HG02571 (cell line): Measurements from ENCODE around the gene PLEKHM1.
A peak's percentile ranks its signal among the peaks of the same experiment; 100 is the strongest.
"Not testable (repeated sequence)": the region's sequence is repeated elsewhere in the genome, so short reads cannot be mapped to it uniquely, and the experiment has no call there.

ENCODE experiments used
- ATAC-seq: cut with Tn5 transposase; IDR thresholded peaks from one replicate; pipeline ENCODE4 v1.9.1; 2021; ENCODE audit warnings: mild to moderate bottlenecking, moderate library complexity; ENCODE audit not compliant: unreplicated experiment

The PLEKHM1 gene

GRCh38 chr17:45490615-45491433 is at the start of gene PLEKHM1:
PLEKHM1 (minus strand) TSS chr17:45490721; CDS start chr17:45482484, 8,237 bp downstream.
- ATAC-seq, result peak; percentile 90

GRCh38 chr17:45538168-45538567 is 47.6 kb upstream of the PLEKHM1 start:
- ATAC-seq, result not testable (repeated sequence)

- ATAC-seq, result not testable (repeated sequence)
Observed at GRCh38 chr17:45506072-45506471, 15.6 kb upstream of the PLEKHM1 start.

- not testable (repeated sequence) for ATAC-seq
Observed at GRCh38 chr17:45505183-45505582, 14.7 kb upstream of the PLEKHM1 start.

DNA sequence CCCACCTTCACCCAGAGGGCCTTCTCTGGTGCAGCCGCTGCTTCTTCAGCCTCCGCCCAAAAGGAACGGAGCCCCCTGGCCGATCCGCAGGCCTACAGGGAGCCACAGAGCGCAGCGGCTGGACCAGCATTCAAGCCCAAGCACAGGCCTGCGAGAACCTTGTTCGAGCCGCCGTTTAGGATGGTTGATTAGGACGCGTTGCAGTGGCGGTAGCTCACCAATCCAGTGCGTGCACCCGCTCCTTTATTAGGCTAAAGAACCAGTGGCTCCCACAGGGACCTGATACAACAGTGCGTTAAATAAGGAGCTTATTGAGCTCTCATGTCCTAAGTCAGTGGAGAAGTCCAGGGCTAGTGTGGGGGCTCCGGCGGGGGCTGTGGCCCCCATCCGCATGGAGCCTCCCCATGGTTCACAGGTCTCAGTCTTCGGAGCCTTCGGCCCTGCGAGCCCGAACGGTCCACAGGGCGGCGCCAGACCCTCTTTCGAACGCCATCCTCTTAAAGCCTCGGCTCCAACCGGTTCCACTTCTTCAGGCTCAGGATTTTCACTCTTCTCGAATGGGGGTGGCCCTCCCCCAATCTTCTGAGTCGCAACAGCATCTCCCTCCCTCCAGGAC is 10.7 kb upstream of the PLEKHM1 start:
- ATAC-seq, result not testable (repeated sequence)

DNA sequence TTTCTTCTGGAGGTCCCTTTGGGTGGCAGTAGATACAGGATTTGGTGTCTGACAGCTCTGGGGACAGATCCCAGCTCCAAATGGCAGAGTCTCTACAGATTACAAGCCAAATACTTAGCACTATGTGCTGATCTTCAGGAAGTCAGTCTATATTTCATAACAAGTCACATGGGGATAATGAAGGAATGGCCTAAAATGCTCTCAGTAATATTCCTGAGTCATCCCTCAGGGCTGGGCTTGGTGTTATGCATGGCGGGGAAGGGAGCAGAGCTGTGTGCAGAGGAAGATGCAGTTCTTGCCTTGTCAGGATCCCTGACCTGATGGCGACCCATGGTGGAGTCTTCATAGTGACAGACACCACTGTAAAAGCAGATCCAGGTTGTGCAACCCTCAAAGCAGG is 10.0 kb upstream of the PLEKHM1 start:
- ATAC-seq, result not testable (repeated sequence)

- ATAC-seq, result not testable (repeated sequence)
Observed at GRCh38 chr17:45499208-45499607, 8.7 kb upstream of the PLEKHM1 start.

DNA sequence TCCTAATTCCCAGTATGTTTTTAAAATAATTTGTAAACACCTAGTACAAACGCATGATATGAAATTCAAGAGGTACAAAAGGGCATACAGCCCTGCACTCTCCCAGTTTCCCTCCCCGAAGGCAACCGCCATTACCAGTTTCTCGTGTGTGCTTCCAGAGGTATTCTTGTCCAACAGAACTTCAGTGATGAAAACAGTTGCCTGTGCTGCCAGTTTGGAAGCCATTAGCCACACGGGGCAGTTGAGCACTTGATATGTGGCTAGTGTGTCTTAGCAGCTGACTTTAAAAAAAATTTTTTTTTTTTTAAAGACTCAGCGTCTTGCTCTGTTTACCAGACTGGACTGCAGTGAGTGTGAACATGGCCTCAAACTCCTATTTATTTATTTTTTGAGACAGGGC is 7.9 kb upstream of the PLEKHM1 start:
- ATAC-seq, result not testable (repeated sequence)

DNA sequence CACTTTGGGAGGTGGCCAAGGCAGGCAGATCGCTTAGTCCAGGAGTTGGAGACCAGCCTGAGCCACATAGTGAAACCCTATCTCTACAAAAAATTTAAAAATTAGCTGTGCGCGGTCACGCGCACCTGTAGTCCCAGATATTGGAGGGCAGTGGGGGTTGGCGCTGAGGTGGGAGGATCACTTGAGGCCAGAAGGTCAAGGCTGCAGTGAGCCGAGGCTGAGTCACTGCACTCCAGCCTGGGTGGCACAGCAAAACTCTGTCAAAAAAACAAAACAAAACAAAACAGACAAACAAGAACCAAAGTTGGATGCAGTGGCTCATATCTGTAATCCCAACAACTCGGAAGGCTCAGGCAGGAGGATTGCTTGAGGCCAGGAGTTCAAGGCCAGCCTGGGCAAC is 6.9 kb upstream of the PLEKHM1 start:
- ATAC-seq, result not testable (repeated sequence)

DNA sequence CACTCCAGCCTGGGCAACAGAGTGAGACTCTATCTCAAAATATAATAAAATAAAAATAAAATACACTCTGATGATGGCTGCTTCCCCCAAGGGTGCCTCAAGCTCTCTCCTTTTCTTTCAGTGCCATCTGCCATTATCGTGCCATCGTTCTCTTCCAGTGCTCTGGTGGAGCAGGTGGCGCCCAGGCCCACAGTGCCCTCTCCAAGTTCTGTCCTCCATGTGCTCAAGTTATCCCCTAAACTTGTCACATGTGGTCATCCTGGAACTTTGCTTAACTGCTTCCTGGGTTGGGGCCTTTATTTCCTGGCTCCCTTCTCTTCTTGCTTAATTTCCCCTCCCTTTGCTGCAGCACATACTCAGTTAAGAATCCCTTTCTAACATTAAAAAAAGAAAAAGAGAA is 6.0 kb upstream of the PLEKHM1 start:
- not testable (repeated sequence) for ATAC-seq

DNA sequence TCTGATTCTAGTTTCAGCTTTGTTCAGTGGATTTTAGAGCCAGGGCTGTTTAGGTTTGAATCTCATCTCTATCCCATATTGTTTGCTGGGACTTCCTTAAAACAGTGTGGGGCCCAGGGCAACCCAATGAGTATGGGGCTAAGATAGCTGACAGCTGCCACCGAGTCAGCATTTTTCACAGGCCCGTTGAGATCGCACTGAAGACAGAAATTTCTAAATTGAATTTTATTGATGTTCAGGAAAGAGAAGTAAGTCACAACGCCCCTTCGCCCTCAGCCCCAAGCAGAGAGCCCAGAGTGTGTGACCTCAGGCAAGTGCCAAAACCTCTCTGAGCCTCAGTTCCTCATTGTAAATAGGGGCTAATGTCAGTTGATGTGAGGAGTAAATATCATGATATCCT is 4.0 kb upstream of the PLEKHM1 start:
- not testable (repeated sequence) for ATAC-seq

GRCh38 chr17:45492156-45492555 is 1.6 kb upstream of the PLEKHM1 start:
- ATAC-seq, result not testable (repeated sequence)

DNA sequence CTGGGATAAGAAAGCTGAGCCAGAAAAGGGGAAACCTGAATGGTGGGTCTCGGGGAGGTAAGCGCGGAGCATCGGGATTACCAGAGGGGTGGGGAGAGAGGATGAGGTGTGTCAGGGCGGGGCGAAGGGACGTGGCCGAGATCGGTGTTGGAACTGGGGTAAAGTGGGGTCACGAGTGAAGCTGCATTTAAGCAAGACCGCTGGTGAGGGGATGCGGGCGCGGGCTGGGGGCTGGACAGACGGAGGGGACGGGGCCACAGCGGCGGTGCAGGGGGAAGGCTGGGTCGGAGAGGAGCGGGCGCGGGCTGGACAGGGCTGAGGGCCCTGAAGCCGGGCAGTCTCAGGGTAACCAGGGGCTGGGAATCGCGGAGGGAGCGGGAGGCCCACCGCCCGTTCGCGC is 323 bp downstream of the PLEKHM1 start:
- peak; percentile 14 for ATAC-seq

- not testable (repeated sequence) for ATAC-seq
Observed at GRCh38 chr17:45487704-45488103, 2.8 kb downstream of the PLEKHM1 start.

DNA sequence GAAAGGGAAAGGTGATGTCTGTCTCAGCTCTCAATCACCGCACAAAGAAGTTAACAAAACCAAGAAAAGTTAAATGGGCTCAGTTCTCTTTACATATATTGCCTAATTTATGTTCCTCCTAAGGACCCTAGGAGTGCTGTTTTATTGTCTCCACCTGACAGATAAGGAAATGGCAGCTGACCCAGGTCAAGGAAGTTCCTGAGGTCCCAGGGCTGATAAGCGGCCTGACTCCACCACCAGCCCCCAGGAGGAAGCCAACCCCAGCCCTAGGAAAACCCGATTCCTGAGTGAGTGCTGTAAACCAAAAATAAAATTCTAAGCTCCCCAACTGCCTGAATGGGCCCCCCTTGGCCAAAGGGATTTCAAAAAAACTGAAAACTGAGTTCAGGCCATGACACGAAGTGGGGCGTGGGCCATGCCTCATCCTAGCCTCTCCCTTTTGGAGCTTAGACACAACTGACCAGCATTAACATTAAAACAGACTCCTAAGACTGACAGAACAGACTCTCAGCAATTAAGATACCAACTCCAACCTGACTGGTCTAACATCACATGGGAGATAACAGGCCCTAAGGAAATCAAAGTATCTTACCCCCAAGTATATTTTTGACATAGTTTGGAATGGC is 6.8 kb downstream of the PLEKHM1 start:
- not testable (repeated sequence) for ATAC-seq

DNA sequence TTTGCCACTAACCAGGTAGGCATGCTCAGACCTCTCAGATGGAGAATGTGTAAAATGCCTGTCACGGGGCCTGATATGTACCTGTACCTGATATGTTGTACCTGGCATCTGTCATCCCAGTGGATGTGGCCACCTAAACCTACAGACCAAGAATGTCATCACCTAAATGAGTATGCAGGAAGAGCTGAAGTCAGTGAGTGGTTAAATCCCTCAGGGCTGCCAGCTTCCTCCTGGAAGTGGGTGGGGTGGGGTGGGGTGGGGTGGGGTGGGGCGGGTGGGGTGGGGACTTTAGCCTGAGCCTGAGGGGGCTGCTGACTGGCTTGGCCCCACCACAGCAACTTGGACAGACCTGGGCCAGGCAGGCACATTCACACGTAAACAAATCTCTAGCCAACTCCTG is 7.3 kb downstream of the PLEKHM1 start:
- ATAC-seq, result not testable (repeated sequence)

DNA sequence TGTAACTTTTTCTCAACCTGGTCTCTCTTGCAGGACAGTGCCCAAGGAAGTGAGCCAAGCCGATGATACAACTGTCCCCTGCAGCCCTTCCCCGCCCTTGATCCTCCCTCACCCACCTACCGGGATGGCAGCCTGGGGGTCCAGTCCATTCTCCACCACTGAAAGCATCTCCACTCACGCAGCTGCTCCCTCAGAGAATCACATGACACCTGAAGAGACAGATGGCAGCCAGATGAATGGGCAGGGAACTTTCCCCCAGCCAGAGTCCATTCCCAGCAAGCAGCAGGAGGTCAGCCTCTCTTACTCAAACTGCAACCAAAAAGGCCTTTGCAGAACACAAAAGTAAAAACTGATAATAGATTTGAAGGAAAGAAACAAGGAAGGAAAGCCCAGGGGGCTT is 8.2 kb downstream of the PLEKHM1 start:
- not testable (repeated sequence) for ATAC-seq

DNA sequence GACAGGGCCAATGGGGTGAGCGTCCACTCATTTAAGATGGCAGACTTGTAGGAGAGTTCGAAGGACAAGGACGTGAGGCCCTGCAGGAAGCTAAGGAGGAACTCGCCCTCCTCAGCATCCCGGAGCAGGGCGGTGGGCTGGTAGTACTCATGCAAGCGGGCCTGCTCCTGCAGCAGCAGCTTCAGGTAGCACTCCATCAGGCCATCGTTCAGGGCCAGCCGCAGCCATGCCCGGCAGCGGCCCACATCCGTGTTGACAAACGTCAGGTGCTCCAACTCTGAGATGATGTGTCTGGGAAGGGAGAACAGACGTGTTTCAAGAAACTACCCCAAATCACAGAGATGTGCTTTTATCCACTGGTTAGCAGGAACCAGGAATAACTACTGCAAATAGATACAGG is 15.1 kb downstream of the PLEKHM1 start:
- ATAC-seq, result not testable (repeated sequence)

GRCh38 chr17:45472249-45472648 is 18.3 kb downstream of the PLEKHM1 start:
- not testable (repeated sequence) for ATAC-seq

DNA sequence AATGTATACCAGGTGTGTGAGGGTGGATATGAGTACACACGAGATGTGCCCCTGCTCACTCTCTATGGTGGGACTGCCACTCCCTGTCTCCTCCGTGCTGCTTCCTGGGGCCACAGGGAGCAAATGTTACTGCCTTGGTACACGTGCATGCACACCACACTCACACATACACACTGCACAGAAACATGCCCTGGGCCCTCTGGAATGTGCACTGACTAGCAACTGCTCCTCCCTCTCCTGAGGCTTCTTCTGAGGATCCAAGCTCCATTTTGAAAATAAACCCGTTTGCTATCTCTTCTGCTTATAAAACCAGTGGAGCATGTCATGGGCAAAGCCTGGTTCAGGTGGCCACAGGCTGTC is 21.3 kb downstream of the PLEKHM1 start:
- not testable (repeated sequence) for ATAC-seq

DNA sequence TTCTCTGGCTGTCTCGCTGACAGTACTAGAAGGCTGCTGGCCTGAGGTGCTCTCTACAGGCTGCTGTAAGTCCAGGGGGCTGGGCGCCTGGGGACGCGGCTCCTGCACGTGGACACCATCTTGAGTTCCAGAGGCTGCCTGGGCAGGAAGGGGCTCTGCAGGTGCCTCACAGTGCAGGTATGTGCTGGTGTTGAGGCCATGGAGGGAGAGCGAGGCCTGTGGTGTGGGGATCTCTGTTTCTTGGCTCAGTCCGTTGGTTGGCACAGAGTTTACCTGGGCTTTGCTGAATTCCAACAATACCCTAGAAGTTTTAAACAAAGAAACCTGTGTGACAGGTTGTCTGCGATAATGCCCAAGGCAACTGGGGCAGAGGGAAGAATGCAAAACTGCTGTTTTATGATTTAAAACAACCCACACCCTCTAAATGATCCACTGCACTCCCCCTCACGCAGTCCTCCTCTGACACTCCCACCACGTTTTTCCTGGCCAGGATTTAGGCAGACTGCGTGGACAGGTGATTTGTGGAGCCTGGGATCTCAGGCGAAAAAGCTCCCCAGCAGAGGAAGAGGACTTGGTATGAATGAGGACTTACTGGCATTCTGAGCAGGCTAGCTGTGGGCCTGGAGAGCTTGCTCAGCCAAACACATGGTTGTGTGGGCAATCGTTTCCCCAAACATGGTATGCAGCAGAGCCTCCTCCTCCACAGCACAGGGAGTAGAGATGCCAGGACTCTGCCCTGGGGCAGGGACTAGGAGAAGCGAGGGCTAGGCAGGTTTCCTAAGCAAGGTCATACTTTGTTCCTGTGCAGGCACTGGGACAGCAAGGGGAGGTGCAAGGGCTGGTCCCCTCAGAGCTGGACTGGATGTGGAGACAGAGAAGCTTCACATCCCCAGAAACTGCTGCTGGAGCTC is 22.0 kb downstream of the PLEKHM1 start:
- not testable (repeated sequence) for ATAC-seq
